ENCODE measurements around the gene DTX1.

DTX1 gene

DNA sequence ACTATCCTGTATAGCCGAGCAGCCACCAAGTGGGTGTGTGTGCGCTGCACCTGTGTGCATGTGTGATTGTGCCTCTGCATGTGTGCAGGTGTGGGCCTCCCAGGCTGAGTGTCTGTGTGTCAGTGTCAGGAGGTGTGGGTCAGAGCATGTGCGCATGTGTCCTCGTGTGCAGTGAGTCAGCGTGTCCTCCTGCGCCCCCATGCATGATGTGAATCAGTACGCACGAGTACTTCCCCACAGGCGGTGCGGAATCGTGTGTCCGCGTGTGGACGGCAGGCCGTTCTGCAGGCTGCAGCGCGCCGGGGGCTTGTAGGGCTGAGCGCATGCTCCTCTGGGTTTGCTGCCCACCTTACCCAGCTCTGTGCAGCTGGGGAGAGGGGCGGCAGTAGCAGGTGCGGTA, 34.2 kb downstream of the DTX1 start:
- no peaks in the 10 kb centered on the region for H3K79me2 ChIP-seq (ENCODE audit: insufficient read depth, low read depth)
- TF ChIP-seq, protein P1, sequence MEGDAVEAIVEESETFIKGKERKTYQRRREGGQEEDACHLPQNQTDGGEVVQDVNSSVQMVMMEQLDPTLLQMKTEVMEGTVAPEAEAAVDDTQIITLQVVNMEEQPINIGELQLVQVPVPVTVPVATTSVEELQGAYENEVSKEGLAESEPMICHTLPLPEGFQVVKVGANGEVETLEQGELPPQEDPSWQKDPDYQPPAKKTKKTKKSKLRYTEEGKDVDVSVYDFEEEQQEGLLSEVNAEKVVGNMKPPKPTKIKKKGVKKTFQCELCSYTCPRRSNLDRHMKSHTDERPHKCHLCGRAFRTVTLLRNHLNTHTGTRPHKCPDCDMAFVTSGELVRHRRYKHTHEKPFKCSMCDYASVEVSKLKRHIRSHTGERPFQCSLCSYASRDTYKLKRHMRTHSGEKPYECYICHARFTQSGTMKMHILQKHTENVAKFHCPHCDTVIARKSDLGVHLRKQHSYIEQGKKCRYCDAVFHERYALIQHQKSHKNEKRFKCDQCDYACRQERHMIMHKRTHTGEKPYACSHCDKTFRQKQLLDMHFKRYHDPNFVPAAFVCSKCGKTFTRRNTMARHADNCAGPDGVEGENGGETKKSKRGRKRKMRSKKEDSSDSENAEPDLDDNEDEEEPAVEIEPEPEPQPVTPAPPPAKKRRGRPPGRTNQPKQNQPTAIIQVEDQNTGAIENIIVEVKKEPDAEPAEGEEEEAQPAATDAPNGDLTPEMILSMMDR (conservative IDR thresholded peaks at IDR 0.05; ENCODE audit: low read depth, low read length) = no peak
- H3K4me2 ChIP-seq = no peak overlapping the region

DNA sequence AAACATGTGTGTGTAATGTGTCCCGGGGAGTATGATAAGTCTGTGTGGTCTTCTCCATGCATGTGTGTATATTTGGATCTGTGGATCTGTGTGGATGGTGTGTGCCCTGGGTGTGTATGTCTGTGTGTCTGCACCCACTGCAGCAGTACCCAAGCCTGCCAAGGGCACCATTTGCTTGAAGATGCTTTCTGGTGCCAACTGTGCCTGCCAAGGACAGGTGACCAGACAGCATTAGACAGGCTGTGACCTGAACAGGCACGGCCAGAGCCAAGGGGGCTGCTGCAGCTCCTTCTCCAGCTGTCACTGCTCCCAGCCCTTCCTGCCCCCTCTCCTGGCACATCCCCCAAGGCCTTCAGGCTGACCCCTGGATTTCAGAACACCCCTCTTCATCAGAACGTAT, 35.0 kb downstream of the DTX1 start:
- Histone ChIP-seq H3K27ac (no peak overlapping the region), H3K4me3 (IDR thresholded peaks at IDR 0.05; ENCODE audit: insufficient read depth, low read depth, low read length) (no peak overlapping the region), H3K27me3 (ENCODE audit: insufficient read depth, low read depth) (no peaks in the 10 kb centered on the region), H2AFZ (ENCODE audit: low read depth) (no peak overlapping the region), H3K36me3 (ENCODE audit: insufficient read depth) (no peaks in the 10 kb centered on the region), H3K4me1 (ENCODE audit: low read depth, poor library complexity, severe bottlenecking) (peaks cover 40% of the 10 kb centered on the region), H3K4me2 (no peak overlapping the region), H4K20me1 (ENCODE audit: insufficient read depth) (no peaks in the 10 kb centered on the region), H3K9ac (no peak overlapping the region), H3K79me2 (ENCODE audit: insufficient read depth, low read depth) (no peaks in the 10 kb centered on the region)
- TF ChIP-seq, protein P1 (conservative IDR thresholded peaks at IDR 0.05; ENCODE audit: low read depth, low read length) = no peak

More for the DNA sequence above, 34.2 kb downstream of the DTX1 start:
- Histone ChIP-seq H3K36me3 (ENCODE audit: insufficient read depth) (no peaks in the 10 kb centered on the region), H3K27ac (no peak overlapping the region), H4K20me1 (ENCODE audit: insufficient read depth) (no peaks in the 10 kb centered on the region), H3K9ac (no peak overlapping the region), H3K27me3 (ENCODE audit: insufficient read depth, low read depth) (no peaks in the 10 kb centered on the region), H2AFZ (ENCODE audit: low read depth) (no peak overlapping the region), H3K4me3 (IDR thresholded peaks at IDR 0.05; ENCODE audit: insufficient read depth, low read depth, low read length) (no peak overlapping the region), H3K4me1 (ENCODE audit: low read depth, poor library complexity, severe bottlenecking) (peaks cover 44% of the 10 kb centered on the region)

DNA sequence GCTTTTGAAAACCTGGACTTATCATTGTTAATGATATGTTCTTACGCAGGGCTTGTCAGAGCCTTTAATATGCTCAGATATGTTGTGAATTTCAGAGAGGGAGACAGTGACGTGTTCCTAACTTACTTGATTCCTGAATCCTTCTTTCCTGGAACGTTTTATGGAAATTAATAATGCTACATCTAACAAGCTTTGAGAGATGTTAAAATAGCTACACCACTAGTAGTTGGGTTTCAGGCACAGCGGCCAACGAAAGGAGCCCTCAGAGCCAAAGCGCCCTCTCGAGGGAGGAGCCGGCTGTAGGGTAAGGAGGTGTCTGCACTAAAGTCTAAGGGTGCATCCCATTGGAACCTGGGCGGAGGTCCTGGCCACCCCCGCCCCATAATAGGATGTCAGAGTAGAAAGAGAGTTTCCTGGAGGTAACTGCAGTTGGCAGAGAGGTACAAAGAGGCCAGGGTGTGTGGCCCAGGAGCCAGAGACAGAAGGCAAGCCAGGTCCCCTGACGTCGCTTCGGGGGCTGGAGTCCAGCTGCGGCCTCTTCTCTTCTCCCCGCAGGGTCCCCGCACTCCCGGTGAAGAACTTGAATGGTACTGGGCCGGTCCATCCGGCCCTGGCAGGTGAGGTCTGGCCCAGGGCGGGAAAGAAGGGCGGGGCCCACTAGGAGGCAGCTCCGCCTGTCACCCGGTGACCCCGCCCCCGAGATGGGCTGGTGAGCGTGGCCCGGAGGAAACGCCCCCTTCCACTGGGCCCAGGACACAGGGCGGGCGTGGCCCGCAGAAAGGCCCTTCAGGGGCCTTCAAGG, 36.3 kb downstream of the DTX1 start:
- Histone ChIP-seq H3K4me1 (ENCODE audit: low read depth, poor library complexity, severe bottlenecking) (peaks cover 31% of the 10 kb centered on the region), H3K9ac (no peak overlapping the region), H3K4me3 (IDR thresholded peaks at IDR 0.05; ENCODE audit: insufficient read depth, low read depth, low read length) (no peak overlapping the region), H2AFZ (ENCODE audit: low read depth) (no peak overlapping the region), H3K27ac (no peak overlapping the region), H3K36me3 (ENCODE audit: insufficient read depth) (no peaks in the 10 kb centered on the region), H3K4me2 (no peak overlapping the region), H3K27me3 (ENCODE audit: insufficient read depth, low read depth) (no peaks in the 10 kb centered on the region), H3K79me2 (ENCODE audit: insufficient read depth, low read depth) (no peaks in the 10 kb centered on the region), H4K20me1 (ENCODE audit: insufficient read depth) (no peaks in the 10 kb centered on the region)
- TF ChIP-seq, protein P1 (conservative IDR thresholded peaks at IDR 0.05; ENCODE audit: low read depth, low read length) = no peak

DNA sequence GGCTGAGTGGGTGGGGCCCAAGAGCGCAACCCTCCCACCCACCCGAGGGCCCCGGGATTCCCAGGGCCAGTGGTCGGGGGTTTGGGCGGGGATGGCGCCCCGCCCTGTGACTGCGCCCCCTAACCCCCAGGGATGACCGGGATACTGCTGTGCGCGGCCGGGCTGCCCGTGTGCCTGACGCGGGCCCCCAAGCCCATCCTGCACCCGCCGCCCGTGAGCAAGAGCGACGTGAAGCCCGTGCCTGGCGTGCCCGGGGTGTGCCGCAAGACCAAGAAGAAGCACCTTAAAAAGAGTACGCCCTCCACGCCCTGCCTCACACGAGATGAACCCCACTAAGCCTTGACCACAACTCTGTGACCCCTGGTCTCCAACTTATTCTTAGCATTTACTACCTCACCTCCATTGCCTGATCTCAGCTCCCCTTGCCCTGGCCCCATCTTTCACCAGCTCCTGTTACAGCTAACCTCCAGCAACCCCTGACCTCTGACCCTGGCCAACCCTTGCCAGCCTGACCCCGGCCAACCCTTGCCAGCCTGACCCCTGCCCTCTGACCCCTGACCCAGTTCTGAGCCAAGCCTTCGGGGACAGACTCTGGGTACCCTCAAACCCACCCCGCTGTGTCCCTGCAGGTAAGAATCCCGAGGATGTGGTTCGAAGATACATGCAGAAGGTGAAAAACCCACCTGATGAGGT, 37.0 kb downstream of the DTX1 start:
- no peaks in the 10 kb centered on the region for H3K36me3 ChIP-seq (ENCODE audit: insufficient read depth)
- TF ChIP-seq, protein P1 (conservative IDR thresholded peaks at IDR 0.05; ENCODE audit: low read depth, low read length) = no peak
- no peaks in the 10 kb centered on the region for H3K27me3 ChIP-seq (ENCODE audit: insufficient read depth, low read depth)
- no peak overlapping the region for H3K4me3 ChIP-seq (IDR thresholded peaks at IDR 0.05; ENCODE audit: insufficient read depth, low read depth, low read length)
- no peak overlapping the region for H3K27ac ChIP-seq
- no peaks in the 10 kb centered on the region for H4K20me1 ChIP-seq (ENCODE audit: insufficient read depth)
- no peaks in the 10 kb centered on the region for H3K79me2 ChIP-seq (ENCODE audit: insufficient read depth, low read depth)
- no peak overlapping the region for H3K4me2 ChIP-seq
- peaks cover 33% of the 10 kb centered on the region for H3K4me1 ChIP-seq (ENCODE audit: low read depth, poor library complexity, severe bottlenecking)
- no peak overlapping the region for H2AFZ ChIP-seq (ENCODE audit: low read depth)
- H3K9ac ChIP-seq = no peak overlapping the region
